ENCODE data around the gene ULK2.
"Not testable (repeated sequence)": the region's sequence is repeated elsewhere in the genome, so short reads cannot be mapped to it uniquely, and the experiment has no call there.

ULK2 gene

DNA sequence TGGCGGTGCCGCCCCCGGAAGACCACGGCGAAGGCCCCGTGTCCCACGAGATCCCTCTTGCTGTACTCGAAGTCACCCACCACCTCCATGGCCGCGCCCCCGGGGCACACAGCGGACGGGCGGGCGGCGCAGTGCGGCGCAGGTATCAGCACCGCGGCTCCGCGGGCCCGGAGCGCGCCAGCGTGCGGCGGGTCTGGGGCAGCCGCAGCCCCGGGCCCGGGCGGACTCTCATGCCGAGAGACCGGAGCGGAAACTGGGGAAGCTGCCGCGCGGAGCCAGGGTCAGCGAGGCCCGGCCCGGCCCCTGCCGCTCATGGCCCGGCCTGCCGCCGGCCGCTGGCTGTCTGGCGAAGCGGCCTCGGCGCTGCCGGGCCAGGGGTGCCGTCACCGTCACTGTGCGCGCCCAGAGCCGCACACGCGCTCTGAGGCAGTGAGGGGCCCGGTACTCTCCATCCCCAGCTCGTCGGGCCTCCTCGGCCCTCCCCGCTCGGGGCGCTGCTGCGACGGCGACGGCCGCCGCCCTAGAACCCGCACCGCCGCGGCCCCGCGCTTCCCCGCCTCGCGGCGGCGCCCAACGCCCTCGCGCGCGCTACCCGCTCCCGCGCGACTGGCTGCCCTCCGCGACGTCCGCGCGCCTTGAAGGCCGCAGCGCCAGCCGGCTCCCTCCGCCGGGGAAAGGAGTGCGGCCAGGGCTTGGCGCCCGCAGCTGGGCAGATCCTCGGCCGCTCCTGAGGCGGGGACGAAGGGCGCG is at the start of gene ULK2:
TSS of gene ULK2 (minus strand) at position 608 of the 750 bp plus-strand sequence. CDS start at position 89, 519 bp downstream.
- DNase-seq: peak; percentile 55 to 57

DNA sequence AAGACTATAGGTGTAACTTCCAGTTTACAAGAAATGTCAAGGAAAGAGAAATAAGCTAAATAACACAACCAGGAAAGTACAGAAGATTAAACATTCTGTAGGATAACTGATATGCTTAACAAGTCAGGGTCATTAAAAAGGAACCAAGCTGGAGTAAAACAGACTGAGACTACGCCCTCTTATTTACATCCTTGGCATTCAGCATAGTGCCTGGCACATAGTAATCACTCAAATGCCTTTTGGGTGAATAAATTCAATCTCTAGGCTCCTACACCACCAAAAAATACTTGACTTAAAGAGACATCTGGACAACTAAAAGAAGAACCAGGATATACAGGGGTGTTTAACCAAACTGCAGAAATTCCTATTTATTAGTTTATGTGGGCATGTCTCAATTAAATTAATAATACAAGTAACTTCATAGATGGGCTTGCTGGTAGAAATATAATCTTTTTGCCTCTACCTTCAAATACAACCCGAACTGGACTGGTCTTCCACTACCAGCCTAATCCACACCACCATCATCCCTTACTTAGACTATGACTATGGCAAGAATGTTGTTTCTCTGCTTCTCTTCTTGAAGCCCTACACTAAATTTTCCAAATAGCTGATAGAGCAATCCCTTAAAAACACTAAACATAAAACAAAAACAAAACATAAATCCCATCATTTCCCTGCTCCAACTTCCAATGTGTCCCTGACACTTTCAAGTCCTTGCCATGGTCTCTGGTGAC is 47.7 kb upstream of the ULK2 start:
- no peak for DNase-seq

DNA sequence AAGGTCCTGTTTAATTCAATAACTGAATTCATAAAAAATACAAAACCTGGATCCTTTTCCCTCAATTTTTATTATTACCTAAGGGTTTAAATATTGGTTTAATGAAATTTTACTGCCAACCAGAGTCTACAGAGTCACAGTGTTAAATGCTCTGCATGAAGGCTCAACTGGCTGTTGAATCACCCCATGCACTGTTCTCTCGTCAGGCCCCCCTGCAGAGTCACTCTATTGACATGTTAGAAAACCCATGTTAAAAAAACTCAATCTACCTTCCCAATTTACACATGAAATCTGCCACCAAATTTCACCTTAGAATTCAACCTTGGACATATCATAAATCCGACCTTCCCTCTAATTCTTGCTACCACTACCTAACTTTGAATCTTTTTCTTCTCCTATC is 43.3 kb upstream of the ULK2 start:
- no peak for DNase-seq

DNA sequence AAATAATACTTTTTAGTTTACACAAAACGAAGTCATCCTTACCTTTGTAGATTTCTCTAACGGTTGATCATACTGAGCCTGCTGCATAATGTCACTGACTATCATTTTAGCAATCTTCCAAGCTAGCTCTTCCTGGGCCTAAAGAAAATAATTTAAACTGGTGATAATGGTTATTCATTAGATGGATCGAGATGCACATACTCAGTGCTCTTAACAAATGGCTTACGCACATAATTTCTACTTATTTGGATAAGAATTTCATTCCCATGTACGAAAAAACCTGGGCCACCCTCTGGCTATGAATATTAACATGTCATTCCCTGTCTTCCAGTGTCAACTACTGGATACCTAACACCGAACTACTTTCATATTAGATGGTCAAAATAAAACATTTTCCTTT is 41.4 kb upstream of the ULK2 start:
- no peak for DNase-seq

DNA sequence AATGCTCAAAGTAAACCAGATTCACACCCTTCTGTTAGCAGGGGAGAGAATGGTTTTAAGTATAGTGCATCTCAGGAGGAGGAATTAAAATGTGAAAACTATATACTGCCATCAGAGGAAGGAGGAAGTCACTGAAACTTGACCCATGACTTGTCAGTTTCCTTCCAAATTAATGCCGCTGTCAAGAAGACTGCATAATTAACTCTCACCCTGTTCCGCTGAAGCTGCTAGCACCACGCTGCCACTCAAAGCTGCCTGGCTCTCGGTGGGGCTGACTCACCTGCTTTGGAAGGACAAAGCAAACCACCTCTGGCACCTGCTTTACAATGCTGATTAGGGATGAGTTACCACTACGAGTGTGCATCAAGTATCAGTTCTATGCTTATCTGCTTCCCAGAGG is 37.8 kb upstream of the ULK2 start:
- no peak for DNase-seq

DNA sequence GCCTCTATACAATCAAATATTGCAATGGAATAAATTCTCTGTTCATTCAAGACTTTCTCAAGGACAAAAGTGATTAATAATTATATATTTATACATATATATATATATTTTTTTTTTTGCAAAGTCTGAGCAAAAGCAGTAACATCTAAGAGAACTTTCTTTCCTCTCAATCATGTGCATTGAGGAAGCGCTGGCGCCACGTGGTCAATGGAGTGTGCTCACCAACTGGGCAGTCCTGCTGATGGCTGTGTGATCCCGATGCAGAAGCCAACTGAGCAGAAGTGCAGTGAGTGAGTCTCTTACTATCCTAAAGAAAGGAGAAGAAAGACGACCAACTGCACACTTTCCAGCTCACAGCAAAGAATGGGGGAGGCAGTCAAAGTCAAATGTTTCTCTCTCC is 37.2 kb upstream of the ULK2 start:
- peak in 1 of 2 donors; percentile 11 for DNase-seq

DNA sequence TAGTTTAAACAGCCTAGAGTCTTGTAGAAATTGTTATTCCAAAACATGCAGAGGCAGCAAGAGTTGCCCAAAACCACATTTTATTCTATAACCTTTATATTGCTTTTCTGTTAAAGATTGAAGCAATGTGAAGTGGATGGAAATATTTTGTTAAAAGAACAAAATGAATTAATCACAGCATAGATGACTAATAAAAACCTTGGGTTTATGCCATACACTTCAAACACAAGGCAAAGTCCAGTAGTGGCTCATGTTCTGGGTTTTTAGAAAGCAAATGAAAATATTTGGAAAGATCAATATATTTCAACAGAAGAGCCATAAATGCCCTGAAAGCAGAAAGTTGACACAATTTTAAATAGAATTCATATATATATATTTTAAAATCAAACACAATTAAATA is 36.7 kb upstream of the ULK2 start:
- no peak for DNase-seq

DNA sequence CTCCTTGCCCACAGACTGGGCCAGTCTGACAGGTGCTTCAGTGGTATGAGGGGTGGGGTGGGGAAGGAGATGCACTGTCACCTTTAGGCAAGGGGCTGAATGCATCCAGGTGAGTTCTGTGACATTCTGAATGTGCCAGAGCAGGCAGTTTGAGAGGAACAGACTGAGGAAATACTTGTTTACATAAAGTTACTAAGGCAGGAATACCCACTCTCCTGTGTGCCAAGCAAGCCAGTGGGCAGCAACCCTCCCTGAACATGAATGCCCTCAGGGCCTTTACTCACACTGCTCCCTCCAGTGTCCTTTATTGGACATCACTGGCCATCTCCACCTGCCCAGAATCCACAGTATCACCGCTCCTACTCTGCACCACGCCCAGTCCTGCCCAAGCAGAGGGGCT is 33.1 kb upstream of the ULK2 start:
- DNase-seq: no peak

DNA sequence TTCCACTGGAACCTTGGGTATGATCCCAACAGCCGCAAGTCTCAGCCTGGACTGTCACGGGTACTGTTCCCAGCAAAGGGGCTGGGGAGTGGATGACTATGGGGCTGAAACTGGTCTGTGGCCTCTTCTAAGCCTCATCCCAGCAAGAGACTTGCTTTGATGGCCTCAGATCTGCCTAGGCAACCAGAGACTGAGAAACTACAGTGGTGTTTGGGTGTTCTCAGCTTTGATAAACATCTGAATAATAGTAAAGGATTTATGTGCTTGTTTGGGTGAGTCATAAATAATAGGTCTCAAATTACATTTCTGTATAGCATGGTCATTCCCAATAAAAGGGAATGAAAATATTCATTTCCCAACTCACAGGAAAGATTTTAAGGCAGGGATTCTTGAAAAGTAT is 30.2 kb upstream of the ULK2 start:
- no peak for DNase-seq

DNA sequence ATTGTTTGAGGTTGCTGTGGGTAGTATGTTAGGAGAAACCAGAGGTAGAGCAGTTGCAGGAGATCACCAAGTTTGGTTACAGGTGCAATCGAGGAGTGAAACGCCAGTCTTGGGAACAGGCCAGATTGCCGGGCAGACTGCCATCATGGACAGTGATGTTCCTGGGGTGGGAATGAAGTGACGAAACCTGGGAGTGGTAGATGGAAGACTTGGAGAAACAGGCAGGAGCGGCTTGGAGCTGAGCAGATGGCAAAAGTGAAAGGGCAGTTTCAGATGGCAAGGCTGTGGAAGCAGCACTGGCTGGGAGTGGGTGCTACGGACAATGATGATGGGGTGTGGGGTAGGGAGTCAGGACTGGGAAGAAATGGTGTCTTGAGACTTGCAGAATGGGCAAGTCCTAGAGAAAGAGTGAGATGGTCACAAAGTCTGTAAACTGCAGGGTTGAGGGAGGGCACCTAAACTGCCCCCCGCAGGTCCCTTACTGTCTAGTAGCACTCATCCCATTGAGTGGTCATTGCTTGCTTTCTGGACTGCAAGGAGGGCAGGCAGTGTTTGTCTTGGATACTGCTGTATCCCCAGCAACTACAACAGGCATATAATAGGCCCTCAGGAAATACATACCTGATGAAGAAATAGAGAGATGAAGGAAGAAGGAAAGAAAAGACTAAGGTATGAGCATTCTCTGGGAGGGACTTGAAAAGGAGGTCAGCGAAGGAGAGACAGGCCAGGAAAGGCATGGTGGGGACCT is 29.5 kb upstream of the ULK2 start:
- no peak for DNase-seq

DNA sequence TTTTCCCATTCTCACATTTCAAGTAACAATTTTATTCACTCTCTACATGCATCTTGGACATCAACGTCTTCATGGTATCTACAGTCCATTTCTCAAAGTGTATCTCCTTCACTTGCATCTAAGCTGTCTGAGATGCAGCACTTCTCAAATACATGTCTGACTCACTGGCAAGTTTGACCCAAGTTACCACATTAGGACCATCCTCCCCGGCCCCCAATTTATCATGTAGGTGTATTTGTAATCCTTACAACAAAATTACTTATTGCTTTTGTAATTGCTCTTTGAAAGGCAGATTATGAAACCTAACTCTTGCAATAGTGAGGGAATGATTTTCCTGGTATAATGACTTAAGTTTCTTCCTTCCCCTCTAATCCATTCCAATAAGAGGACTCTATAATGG is 28.9 kb upstream of the ULK2 start:
- DNase-seq: no peak

DNA sequence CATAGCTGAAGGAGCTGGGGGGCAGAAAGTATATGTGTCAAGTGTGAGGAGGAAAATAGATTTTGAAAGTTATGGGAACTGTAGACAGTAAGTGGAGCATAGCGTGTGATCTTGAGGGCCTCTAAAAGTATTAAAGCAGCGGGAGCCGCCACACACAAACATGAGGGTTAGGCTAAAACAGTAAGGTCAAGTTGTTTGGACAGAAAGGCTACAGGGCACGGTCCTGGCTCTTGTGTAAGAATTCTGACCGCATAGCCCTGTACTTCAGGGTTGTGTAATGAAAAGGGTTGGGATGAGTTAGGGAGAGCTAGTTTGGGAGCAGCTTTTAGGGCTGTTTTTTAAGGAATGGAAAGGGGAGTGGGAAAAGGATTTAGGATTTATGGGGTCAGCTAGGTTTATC is 22.8 kb upstream of the ULK2 start:
- not testable (repeated sequence) for DNase-seq

DNA sequence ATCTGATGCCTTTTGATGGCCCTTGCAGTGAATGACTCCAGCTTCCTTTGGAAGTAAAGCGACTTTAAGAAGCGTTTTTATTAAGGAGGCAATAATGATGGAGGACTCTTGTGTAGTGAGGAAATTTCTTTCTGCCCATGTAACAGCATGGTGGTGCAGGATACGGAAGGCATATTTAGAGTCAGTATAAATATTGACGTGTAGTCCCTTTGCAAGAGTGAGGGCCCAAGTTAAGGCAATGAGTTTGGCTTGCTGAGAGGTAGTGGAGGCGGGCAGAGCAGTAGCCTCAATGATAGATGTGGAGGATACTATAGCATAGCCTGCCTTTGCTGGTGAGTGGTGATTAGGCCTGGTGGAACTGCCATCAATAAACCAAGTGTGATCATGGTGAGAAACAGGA is 22.3 kb upstream of the ULK2 start:
- DNase-seq: not testable (repeated sequence)

DNA sequence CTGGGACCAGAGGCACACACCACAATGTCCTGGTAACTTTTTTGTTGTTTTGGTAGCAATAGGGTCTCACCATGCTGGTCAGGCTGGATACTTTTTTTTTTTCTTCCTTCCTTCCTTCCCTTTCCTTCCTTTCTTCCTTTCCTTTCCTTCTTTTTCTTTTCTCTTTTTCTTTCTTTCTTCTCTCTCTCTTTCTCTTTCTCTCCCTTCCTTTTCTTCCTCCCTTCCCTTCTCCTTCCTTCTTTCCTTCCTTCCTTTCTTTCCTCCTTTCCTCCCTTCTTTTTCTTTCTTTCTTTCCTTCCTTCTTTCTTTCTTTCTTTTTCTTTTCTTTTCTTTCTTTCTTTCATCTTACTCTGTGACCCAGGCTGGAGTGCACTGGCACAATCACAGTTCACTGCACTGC is 18.4 kb upstream of the ULK2 start:
- DNase-seq: no peak

DNA sequence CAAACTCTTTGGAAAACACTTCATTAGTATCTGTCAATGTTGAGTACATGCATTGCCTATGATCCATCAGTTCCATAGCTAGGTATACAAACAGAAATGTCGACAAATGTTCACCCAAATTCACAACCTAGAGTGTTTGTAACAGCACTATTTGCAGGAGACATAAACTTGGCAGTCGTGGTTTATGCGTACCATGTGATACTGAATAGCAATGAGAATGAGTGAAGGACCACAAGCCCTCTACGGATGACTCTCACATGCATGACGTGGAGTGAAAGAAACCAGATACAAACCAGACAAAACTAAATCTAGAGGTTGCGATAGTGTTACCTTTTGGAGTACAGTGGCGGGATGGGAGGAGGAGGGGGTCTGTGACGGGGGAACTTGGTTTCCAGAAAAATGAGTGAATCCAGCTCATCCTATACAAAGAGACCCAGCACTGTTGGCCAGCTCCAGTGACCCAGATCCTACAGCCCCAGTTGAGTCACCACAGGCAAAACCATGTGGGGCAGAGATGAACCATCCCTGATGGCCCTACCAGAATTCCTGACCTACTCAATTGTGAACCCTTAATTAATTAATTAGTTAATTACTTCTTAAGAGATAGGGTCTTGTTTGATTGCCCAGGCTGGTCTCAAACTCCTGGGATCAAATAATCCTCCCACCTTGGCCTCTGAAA is 15.9 kb upstream of the ULK2 start:
- DNase-seq: no peak

DNA sequence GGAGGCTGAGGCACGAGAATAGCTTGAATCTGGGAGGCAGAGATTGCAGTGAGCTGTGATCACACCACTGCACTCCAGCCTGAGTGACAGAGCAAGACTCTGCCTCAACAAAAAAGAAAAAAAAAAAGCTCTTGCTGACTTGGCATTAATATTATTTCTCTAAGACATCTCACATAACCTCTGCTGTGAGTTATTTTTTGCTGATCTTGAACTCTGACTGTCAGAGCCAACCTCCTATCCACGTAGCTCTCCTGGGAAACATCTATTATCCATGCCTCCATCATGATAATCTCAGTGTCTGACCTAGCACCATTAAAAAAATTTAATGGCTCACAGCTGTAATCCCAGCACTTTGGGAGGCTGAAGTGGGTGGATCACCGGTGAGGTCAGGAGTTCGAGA is 12.7 kb upstream of the ULK2 start:
- no peak for DNase-seq

DNA sequence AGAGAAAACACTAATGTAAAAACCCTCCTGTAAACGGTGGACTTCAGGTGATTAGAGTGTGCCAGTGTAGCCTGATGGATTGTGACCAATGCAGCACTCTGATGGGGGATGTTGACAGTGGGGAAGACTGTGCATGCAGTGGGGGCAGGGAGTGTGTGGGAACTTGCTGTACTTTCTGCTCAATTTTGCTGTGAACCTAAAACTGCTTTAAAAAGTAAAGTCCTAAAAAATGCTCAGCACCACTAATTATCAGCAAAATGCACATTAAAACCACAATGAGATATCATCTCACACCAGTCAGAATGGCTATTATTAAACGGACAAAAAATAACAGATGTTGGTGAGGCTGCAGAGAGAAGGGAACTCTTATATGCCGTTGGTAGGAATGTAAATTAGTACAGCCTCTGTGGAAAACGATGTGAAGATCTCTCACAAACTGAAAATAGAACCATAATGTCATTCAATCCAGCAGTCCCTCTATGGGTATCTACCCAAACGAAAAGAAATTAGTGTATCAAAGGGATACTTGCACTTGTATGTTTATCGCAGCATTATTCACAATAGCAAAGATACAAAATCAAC is 9.7 kb upstream of the ULK2 start:
- DNase-seq: no peak

DNA sequence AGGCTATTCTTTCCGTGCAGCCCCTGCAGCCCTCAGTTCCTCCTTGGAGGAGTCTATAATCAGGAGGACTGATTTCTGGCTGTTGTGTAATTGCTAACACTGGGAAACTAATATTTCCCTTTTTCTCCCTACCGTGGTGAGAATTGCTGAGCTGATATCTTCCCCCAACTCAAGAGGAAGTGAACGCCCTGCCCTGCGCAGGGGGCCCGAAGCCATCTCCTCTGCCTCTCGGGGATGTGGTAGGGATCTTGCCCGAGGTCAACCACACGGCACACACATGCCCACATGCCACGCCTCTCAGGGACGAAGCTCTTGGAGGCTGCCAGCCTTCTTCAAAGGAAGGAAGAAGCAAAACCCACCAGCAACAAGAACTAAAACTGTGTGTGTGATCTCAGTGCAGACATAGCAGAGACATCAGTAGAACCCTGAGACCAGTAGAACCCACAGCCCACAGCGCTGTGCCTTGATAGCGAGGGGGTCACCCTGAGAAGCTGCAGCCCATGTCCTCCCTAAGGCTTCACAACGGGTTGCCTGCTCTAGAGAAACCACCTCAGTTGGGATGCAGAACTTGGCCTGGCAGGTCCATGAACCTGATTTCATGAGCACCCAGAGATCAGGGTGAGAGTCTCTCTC is 8.9 kb upstream of the ULK2 start:
- peak; percentile 54 to 57 for DNase-seq

DNA sequence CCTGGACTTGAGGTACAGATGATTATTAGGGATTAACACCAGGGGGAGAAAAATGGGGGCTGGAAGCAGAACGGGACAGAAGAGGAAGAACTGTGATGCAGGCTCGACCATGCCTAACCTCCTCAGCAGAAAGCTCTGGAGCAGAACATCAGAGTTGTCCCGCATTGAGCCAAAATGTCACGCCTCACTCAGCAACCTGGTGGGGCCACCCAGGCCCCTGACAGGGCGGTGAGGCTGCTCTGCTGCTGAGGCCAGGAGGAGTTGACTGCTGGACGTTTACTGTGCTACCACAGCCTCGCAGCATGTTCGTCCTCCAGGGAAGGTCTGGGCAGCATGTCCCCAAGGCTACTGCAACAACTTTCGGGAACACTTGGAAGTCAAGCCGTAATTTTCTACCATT is 6.5 kb upstream of the ULK2 start:
- no peak for DNase-seq

DNA sequence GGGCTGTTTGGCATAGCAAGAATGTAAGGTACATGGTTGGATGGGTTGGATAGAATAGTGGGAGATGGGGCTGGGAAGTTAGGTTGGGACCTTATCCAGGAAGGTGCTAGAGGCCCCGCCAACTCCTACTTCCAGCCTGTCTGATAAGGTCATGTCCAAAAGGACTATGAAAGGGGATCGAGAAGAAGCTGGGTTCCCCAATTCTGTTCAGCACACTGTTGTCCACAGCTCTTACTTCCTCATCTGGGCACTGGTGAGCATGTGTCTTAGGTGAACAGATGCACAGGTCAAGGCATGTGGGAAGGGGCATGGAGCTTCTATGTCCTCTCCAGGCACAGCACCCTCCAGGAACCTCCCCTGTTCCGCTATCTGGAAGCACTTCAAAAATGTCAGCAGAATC is 5.6 kb upstream of the ULK2 start:
- no peak for DNase-seq

DNA sequence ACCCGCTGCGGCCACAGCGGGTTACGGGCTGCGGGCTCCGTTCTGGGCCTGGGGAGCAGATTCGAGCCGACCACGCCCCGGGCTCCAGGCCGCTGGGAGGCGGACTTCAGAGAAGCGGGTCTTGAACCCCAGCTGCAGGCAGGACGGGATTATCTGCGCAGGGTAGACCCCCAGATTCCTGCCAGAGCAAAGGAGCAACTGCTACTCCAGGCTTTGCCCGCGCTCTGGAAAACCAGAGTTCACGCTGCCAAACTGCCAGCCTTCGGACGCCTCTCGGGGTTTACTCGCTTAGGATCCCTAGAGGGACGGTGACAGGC is 301 bp upstream of the ULK2 start:
- DNase-seq: no peak

DNA sequence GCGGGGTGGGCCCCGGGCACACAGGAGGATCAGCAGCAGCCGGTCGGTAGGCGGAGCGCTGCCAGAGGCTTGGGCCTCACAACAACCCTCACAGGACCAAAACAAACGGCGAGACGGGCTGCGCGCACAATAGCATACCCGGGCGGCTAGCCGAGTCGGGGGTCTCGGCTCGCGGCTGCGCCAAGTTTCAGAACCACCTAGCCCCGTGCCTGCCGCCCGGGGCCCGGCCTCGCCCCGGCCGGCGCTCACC is 732 bp downstream of the ULK2 start:
- peak; percentile 43 to 47 for DNase-seq

DNA sequence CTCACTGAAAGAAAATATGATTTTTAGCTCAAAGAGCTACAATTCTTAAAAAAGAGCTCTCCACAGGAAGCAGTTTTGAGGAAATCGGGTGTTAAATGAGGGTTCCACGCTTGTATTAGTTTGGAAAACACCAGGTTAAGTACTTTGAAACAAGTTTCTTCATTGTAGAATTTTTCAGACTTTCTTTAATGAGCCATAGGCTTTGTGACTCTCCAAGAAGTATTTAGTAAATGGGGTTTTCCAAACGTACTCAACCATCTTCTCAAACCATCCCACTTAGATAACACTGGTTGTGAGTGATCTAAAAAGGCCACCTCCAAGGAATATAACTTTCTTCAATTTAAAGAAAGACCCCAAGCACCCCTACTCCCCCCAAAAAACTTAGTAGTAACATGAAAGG is 2.7 kb downstream of the ULK2 start:
- DNase-seq: no peak
